SK-N-DZ (cell line): ENCODE measurements around the gene ZCCHC18.

Experiments
- DNase-seq: peaks from one replicate; pipeline ENCODE4 v3.0.0-alpha.2; 2015; ENCODE audit warnings: low spot score

The ZCCHC18 gene

GRCh38 chrX:104130808-104131207, 18.5 kb downstream of the ZCCHC18 start:
- DNase-seq, result no peak

DNA sequence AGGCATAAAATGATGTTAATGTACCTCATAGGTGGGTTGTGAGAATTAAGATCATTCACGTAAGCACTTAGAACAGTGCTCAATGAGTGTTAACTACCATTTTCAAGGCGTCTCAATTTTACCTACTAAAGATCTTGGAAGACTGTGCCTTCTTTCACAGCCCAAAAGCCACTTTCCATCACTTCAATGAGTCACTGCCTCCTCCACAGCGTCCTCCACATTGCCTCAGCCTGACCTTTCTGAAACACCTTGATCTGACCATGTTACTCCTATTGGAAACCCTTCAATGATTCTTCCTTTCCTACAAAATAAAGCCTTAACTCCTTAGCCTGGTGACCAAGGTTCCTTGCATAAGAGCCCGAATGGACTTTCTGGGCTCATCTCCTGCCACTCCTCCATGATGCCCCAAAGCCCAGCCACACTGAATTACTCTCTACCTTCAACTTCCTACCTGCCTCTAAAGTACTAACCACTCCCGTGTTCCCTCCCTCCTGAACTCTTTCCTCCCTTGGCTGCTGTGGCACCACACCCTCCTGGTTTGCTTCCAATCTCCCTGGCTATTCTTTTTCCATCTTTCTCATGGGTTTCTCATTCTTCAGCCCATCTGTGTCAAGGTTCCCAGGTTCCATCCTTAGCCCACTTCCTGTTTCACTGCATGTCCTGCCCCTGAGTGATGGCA, 22.4 kb downstream of the ZCCHC18 start:
- DNase-seq, result no peak

- no peak for DNase-seq
Observed at GRCh38 chrX:104135677-104136076, 23.4 kb downstream of the ZCCHC18 start.

DNA sequence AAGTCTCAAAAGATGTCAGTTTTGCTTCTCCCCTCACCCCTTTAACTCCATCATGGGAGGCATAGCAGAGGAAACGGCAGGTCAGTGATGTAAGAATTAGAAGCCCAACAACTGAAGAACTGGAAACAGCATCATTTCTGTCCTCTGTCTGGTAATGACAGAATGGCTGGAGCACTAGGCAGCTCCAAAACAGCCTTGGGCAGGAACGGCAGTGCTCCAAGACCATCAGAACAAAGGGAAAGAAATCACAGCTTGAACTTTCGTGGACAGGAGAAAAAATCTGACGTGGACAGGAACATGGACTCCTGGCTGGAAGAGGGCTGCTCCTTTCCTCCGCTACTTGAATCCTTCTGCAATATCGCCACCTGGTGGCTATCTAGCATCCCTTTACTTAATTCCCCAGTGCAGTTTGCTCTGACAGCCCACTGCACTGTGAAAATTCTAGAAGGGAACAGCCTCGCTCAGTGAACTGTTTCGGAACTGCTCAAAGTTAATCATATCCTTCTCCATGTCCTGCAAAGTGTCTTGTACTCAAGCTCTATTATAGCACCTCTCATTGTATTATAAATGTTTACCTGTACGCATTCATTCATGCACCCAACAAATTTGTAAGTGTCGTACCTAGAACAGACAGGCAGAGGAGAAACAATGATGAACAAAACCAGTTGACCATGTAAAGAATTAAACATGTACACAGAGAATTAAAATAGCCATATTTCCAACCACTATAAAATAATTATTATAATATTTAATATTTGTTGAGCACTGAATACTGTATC, 24.1 kb downstream of the ZCCHC18 start:
- DNase-seq, result peak; percentile 79

DNA sequence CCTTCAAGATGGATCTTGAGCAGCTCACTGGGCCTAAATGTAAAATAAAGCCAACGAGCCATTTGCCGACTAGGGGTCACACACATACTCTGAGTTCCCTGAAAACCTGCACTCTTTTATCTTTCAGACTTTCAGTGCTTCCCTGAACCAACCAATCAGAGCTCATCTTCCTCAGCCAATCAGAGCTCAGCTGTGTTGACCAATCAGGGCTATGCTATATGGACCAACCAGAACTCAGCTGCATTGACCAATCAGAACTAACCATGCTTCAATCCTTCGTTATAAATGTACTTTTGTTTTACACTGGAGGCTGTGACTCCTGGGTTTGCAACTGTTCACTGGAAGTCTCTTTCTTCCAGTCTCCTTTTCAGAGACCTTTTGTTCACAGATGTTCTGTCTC, 25.2 kb downstream of the ZCCHC18 start:
- DNase-seq, result peak; percentile 6

DNA sequence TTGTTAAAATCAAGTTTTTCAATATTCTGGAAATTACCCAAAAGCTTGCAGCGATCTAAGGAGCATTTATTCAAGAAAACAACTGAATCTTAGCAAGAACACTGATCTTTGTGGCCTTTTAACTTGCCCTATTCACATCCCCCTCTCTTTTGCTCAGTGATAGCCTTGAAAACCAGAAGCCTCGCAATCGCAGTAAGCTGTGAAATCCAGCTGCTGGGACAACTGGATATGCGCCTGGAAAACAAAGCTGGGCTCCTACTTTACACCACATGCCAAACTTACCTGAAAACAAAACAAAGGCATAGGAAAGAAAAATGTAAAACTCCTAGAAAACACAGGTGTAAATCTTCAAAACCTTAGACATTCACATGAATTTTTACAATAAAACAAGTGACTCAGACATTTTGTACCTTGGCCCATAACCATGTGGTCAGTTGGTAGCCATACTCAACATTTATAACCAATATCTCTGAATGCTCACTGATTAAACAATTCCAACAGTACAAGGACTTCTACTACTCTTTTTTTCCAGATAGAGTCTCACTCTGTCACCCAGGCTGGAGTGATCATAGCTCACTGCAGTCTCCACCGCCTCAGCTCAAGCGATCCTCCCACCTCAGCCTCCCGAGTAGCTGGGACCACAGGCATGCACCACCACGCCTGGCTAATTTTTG, 28.9 kb downstream of the ZCCHC18 start:
- DNase-seq, result no peak

GRCh38 chrX:104151037-104151436, 38.7 kb downstream of the ZCCHC18 start:
- DNase-seq, result no peak

GRCh38 chrX:104156630-104157529, 44.6 kb downstream of the ZCCHC18 start, which contains the start of gene SLC25A53:
Gene SLC25A53, minus strand, starts transcription at chrX:104157009. Its CDS starts 51,752 bp downstream, at chrX:104105257.
- peak; percentile 87 for DNase-seq
